ENCODE results near the gene LCP1. TPM values are rescaled to one million over a fixed set of nuclear protein-coding genes. Genes with fewer than 3 reads are reported as not detected.

Gene LCP1
- total and polyA plus RNA-seq, 2 of the 13 experiments (the other 11 are each of a cell fraction or from before 2014, with no cell fraction given): 1.6 TPM

GRCh38 chr13:46114613-46115012 is 67.4 kb downstream of the LCP1 start (continued):
- no peak for TF ChIP-seq THYN1 (CRISPR knock-in tag; IDR thresholded peaks at IDR 0.05; ENCODE audit: borderline replicate concordance, low read depth)
- TF ChIP-seq SIX4 (CRISPR knock-in tag; IDR thresholded peaks at IDR 0.05): no peak
- TF ChIP-seq, protein P1, sequence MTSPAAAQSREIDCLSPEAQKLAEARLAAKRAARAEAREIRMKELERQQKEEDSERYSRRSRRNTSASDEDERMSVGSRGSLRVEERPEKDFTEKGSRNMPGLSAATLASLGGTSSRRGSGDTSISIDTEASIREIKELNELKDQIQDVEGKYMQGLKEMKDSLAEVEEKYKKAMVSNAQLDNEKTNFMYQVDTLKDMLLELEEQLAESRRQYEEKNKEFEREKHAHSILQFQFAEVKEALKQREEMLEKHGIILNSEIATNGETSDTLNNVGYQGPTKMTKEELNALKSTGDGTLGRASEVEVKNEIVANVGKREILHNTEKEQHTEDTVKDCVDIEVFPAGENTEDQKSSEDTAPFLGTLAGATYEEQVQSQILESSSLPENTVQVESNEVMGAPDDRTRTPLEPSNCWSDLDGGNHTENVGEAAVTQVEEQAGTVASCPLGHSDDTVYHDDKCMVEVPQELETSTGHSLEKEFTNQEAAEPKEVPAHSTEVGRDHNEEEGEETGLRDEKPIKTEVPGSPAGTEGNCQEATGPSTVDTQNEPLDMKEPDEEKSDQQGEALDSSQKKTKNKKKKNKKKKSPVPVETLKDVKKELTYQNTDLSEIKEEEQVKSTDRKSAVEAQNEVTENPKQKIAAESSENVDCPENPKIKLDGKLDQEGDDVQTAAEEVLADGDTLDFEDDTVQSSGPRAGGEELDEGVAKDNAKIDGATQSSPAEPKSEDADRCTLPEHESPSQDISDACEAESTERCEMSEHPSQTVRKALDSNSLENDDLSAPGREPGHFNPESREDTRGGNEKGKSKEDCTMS (CRISPR knock-in tag; conservative IDR thresholded peaks at IDR 0.05): no peak
- TF ChIP-seq, protein P2, sequence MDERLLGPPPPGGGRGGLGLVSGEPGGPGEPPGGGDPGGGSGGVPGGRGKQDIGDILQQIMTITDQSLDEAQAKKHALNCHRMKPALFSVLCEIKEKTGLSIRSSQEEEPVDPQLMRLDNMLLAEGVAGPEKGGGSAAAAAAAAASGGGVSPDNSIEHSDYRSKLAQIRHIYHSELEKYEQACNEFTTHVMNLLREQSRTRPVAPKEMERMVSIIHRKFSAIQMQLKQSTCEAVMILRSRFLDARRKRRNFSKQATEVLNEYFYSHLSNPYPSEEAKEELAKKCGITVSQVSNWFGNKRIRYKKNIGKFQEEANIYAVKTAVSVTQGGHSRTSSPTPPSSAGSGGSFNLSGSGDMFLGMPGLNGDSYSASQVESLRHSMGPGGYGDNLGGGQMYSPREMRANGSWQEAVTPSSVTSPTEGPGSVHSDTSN (CRISPR knock-in tag; IDR thresholded peaks at IDR 0.05): no peak
- TF ChIP-seq THAP7 (CRISPR knock-in tag; IDR thresholded peaks at IDR 0.05): no peak
- no peak for TF ChIP-seq SMARCE1 (IDR thresholded peaks at IDR 0.05; ENCODE audit: borderline replicate concordance)
- no peak for TF ChIP-seq ZNF644 (CRISPR knock-in tag; IDR thresholded peaks at IDR 0.05; ENCODE audit: low read depth)
- TF ChIP-seq KDM5A (IDR thresholded peaks at IDR 0.05; ENCODE audit: borderline replicate concordance, low read length): no peak
- no peak for TF ChIP-seq CENPX (CRISPR knock-in tag; IDR thresholded peaks at IDR 0.05)

DNA sequence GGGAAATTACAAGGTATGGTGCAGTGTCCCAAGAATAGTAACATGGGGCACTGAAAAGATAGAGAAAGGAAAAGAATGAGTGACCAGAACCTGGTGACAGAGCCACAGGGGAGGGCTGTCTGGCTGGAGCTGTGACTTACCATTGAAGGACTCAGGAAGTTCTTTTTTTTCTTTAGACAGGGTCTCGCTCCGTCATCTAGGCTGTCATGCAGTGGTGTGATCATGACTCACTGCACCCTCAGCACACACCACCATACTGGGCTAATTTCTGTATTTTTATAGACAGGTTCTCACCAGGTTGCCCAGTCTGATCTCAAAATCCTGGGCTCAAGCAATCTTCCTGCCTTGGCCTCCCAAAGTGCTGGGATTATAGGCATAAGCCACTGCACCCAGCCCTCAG is 68.4 kb downstream of the LCP1 start:
- Histone ChIP-seq H3K4me2 (ENCODE audit: low read depth, low read length) (no peak overlapping the region), H3K27ac (ENCODE audit: extremely low read length, insufficient read depth, low read length) (no peak overlapping the region), H3K4me3 (replicated peaks in 1 of 3; ENCODE audit: insufficient read depth in 1 of 3, low read depth in 2 of 3, low read length in 3 of 3) (no peak overlapping the region), H3K36me3 (replicated peaks in 1 of 2; ENCODE audit: control insufficient read depth in 1 of 2, insufficient read depth in 2 of 2, low read length in 2 of 2) (no peaks in the 10 kb centered on the region), H3K4me1 (ENCODE audit: insufficient read depth, low read length) (peaks cover 31% of the 10 kb centered on the region), H3K9me3 (ENCODE audit: low read length) (no peaks in the 10 kb centered on the region), H2AFZ (ENCODE audit: low read length) (no peak overlapping the region), H3K9ac (ENCODE audit: insufficient read depth, low read depth, low read length) (no peak overlapping the region), H4K20me1 (ENCODE audit: insufficient read depth, low read length) (no peaks in the 10 kb centered on the region), H3K79me2 (ENCODE audit: insufficient read depth, low read length) (no peaks in the 10 kb centered on the region), H3K27me3 (ENCODE audit: control insufficient read depth in 1 of 2, insufficient read depth in 2 of 2, low read length in 2 of 2) (no peaks in the 10 kb centered on the region)
- in situ Hi-C loops (cut with HindIII; ENCODE audit: extremely low pct_ligation_motif_present, low pct_unique_long_range_greater_than_20kb): no loop called here
- DNase-seq (ENCODE audit: low spot score) (no peak), FAIRE-seq (no peak), ATAC-seq (no peak)
- ChIA-PET CTCF (ENCODE audit: low intra/inter-chr PET ratio, low total read pairs) (no interaction called here), POLR2A (no interaction called here)
- no TSS peak for BruUV-seq (replicated peaks)
- intact Hi-C loops (cut with micrococcal nuclease; ENCODE audit: unreplicated experiment): no loop called here
- 92% methylated on average over 2 of the region's 2 CpGs for WGBS (ENCODE audit: low lambda C conversion rate)
- TF ChIP-seq MATR3 (CRISPR knock-in tag; IDR thresholded peaks at IDR 0.05) (no peak), CCDC6 (CRISPR knock-in tag; IDR thresholded peaks at IDR 0.05) (no peak), REXO4 (CRISPR knock-in tag; IDR thresholded peaks at IDR 0.05; ENCODE audit: borderline replicate concordance) (no peak), FOXC1 (CRISPR knock-in tag; IDR thresholded peaks at IDR 0.05; ENCODE audit: borderline replicate concordance) (no peak), THAP9 (CRISPR knock-in tag; IDR thresholded peaks at IDR 0.05; ENCODE audit: borderline replicate concordance) (no peak), ZNF513 (CRISPR knock-in tag; conservative IDR thresholded peaks at IDR 0.05) (no peak), CBX5 (CRISPR knock-in tag; IDR thresholded peaks at IDR 0.05; ENCODE audit: borderline replicate concordance) (no peak)
